Left lobe of liver (tissue), 2 donors: Measurements from ENCODE around the gene CCNL2. TPM values are rescaled to one million over a fixed set of nuclear protein-coding genes. Genes with fewer than 3 reads are reported as not detected.
A peak's percentile ranks its signal among the peaks of the same experiment; 100 is the strongest.

Experiments
- ATAC-seq: fragments of 200-7000 bp; cut with Tn5 transposase; one replicate; pipeline ENCODE4 v1.9.1; 2020; ENCODE audit warnings: mild to moderate bottlenecking, moderate library complexity
- DNase-seq: peaks from one replicate; pipeline ENCODE4 v3.0.0-alpha.2; 2020; ENCODE audit warnings: low spot score
- total RNA-seq: library from RNA; stranded (reverse); gene quantifications from one replicate; pipeline ENCODE4 v1.2.1, GENCODE V29; 2021
- donor health status: DM: no; HTN: no; CAD: no; lungs with moderate emphysema.
- donor health status: DM: no; HTN: yes; CAD: no.

The CCNL2 gene
- total RNA-seq, 1 donor from 2014 or later = 127 TPM

DNA sequence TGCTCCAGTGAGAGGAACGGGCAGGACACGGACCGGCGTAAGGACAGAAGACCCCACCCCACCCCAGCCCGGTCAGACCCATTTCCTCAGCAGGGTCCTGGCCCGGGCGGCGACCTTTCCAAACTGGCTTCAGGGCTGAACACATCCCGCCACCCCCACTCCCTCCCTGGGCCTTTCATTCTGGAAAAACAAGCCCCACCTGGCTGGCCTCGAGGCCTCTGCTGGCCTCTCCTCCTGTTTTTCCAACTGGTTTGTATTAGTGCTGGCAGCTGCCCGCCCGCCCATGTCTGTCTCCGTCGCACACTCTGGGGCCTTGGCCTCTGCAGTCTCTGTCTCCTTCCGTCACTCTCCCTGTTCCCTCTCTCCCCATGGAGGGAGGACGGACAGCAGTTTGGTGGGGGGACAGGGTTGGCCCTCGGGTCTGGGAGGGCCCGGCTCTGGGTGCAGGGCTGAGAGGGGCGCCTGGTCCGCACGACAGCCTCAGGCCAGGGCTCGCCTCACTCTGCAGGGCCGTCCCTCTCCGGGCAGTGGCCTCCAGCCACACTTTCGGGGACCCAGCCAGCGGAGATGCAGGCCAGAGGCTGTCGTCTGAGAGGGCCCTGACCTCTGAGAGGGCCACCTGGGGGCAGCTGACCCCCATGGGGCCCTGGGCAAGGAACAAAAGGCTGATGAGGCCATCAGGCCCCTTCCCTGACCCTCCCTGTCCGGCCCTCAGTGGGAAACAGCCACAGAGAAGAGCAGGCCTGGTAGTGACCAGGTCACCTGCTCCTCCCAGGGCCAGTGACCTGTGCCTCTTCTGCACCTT lies 39.3 kb downstream of the CCNL2 start:
- DNase-seq (peak; percentile 40), ATAC-seq (peak; percentile 6)

DNA sequence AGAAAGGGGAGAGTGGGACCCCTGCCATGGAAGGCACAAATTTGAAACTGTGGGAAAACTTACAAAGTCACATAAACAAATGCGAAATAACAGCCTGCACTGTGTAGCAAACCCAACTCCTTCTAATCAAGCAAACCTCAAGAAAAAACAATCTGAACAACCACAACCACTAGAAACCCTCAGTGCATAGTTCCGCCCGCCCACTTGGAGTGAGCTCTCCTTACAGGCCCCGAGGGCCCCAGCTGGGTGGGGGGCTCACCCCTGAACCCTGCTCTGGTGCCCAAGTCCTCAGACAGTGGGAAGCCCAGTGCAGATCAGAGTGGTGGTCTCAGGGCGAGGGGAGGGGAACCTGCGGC lies 39.8 kb downstream of the CCNL2 start:
- no peak for DNase-seq
- ATAC-seq = no peak

DNA sequence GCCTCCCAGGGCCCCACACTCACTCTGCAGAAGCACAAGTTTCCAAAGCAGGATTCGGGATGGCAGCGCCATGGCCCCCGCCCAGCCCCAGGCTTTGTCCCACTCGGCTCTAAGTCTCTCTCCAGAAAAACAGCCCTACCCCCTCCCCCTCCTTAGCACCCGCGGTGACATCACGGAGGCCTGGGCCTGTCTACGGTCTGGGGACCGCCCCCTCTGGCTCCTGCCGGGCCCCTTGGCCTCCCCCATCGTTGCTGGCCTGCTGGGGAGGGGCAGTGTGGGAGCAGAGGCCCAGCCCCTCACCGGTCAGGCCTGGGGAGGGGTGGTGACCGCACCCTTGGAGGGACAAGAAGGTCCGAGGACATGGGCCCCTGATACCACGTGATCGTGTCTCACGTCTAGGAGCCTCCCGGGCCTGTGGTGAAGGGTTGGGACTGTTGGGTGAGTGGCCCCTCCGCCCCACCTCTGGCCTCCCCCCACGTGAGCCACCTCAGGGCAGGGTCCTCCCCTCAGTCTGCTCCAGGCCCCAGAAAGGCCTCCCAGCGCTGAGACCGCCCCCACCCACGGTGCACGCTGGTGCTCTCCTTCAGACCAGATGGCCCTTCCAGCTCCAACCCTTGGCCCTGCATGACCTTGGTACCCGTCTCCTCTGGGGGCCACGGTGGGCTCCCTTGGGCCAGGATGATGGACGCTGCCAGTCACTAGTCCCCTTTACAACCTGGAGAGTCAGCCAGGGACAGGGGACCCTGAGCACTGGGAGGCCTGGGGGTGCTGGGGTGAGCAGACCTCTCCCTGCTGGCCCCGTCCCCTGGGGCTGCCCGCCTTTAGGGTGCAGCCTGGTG lies 40.5 kb downstream of the CCNL2 start, which contains the start of gene MXRA8:
Gene MXRA8 (minus strand): TSS at position 123 of the 839 bp plus-strand sequence. CDS start 51 bp downstream, at position 72.
- ATAC-seq = peak; percentile 11
- DNase-seq = peak; percentile 45

DNA sequence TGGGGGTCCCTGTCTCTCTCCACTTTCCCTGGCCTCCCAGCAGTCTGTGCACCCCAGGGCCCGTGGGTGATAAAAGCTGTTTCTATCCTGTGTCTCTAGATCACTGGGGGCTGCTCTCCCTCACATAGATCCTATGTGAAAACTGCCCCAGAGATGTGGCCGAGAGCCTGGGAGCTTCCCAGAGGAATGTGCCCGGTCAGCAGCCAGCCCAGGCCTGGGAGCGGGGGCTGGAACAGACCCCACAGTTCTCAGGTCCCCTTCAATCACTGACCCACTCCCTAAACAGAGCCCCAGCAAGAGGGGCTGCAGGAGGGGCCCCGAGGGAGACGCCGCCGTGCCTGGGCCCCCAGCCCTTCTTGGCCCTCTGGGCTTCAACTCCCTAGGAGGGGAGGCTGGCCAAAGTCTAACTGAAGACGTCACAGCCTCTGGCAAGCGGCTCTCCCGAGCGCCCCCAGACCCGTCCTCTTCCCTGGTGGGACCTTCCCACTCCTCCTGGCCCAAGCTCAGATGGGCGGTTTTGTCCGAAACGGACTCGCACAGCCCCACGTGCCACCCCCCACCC lies 41.2 kb downstream of the CCNL2 start:
- no peak for ATAC-seq
- DNase-seq = peak; percentile 35

DNA sequence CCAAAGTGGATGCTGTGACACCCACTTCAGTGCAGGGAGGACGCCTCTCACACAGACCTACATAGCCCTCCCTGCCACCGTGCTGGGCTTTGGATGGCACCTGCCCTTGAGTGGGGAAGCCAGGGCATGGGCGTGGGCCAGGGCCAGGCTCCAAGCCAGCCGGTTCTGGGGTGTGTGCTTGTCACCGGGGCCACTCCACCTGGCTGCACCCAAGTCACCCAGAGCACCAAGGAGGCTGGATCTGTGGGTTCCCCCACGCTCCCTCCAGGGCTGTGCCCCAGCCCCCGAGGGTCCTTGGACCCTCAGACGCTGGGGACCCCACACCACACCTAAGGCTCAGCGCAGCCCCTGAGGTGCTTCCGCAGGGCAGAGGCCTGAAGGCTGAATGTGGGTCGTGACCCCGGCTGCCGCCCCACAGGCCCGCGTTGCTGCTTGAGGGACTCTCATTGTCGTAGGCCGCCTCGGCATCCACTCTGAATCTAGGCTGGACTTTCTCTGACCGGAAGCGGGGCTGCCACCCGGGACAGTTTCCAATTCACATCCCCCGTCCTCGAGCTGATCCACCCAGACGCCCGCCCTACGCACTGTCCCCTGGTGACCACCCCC lies 42.2 kb downstream of the CCNL2 start:
- DNase-seq = peak; percentile 45
- ATAC-seq = no peak

DNA sequence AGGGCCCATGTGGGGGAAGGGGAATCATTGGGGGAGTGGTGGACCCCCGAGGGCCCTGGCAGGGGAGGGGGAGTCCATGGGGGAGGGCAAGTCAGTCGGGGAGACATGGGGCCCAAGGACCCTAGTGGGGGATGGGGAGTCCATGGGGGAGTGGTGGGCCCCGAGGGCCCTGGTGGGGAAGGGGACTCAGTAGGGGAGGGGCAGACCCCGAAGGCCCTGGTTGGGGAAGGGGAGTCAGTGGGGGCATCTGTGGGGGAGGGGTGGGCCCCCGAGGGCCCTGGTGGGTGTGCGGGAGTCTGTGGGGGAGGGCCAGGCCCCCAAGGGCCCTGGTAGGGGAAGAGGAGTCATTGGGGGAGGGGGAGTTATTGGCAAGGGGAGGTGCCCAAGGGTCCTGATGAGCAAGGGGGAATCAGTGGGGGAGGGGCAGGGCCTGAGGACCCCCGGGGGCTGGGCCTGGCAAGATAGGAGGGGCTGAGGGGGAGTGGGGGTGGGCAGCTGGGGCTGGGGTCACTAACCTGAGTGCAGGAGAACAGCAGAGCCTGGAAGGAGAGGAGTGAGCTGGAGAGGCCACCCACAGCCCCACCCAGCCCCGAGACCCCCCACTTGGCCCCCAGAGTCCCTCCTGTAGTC lies 42.9 kb downstream of the CCNL2 start:
- DNase-seq (peak; percentile 40), ATAC-seq (no peak)

DNA sequence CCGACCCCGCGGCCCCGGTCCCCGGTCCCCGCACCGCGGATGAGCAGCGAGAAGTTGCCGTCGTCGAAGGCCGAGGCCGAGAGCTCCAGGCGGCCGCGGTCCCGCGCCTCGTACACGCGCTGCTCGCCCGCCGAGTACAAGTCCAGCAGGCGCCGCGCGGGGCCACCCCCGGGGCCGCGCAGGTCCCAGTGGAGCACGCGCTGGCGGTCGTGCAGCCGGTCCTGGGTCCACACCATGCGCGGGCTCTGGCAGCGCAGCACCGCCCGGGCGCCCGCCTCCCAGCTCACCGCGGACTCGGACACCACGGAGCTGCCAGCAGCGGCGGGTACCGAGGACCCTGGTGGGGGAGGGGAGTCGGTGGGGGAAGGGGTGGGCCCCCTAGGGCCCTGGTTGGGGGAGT lies 43.7 kb downstream of the CCNL2 start:
- peak; percentile 44 for ATAC-seq
- DNase-seq = peak; percentile 50

DNA sequence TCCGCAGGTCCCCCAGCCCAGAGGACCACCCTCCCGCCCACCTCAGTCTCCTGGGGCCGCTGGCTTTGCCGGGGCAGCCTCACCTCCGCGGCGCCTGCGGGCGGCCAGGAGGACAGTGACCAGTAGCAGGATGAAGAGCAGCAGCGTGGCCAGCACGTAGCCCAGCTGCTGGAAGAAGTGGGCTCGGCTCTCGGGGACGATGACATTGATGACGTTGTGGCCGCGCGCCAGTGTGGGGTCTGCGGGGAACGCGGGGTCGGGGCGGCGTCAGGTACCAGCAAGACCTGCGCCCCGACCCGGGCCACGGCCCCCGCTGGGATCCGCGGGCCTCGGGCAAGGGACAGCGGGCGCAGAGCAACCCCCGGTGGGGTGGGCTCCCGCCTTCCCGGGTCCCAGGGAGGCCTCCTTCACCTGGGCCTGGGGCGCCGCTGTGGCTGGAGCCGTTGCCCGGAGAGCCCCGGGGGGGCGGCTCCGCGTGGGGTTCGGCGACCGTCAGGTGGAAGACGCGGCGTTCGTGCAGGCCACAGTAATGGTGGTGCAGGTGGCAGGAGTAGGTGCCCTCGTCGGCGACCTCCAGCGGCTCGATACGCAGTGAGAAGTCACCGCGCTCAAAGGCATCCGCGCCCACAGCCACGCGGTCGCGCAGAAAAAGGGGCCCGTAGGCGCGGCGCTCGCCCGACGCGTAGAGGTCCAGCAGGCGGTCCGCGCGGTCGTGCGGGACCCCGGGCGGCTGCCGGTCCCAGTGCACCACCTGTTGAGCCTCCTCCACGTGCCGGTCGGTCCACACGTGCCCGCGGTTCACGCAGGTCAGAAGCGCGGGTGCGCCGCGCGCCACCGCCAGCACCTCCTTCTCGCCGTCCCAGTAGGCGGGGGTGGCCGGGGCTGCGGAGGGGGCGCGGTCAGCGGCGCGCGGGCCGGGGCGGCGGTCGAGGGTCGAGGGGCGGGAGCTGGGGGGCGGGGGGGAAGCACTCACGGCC lies 44.6 kb downstream of the CCNL2 start:
- ATAC-seq (peak; percentile 2), DNase-seq (peak; percentile 46)

DNA sequence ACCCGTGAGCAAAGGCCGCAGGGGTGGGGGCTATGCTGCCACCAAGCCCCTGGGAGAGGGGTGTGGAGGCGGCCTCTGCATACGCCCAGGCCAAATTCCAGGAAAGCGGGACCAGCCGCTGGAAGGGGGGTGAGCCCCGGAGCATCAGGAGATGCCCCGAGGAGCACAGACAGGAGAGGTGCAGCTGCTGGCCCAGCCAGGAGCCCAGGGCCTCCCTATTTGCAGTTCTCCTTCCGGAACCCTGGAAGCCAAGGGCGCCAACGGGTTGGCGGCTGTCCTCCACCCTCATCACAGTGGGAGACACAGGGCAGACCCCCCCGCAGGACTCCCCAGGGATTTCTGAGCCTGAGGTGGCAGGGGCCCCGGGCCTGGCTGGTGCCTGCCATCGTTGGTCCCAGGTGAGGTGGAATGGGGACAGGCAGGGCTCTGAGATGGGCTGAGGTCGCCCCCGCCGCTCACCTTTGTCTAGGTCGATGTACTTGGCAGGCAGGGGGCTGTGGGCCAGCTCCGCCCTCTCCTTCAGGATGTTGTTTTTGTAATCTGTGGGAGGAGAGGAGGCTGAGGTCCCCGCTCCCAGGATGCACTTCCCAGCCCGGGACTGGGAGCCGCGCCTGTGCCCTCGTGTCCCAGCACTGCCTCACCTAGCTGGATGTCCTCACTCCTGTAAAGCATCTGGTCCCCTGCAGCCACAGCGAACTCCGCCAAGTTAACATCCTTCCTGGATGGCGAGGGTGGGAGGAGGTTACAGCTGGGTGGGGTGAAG lies 45.6 kb downstream of the CCNL2 start:
- peak; percentile 45 for DNase-seq
- no peak for ATAC-seq

DNA sequence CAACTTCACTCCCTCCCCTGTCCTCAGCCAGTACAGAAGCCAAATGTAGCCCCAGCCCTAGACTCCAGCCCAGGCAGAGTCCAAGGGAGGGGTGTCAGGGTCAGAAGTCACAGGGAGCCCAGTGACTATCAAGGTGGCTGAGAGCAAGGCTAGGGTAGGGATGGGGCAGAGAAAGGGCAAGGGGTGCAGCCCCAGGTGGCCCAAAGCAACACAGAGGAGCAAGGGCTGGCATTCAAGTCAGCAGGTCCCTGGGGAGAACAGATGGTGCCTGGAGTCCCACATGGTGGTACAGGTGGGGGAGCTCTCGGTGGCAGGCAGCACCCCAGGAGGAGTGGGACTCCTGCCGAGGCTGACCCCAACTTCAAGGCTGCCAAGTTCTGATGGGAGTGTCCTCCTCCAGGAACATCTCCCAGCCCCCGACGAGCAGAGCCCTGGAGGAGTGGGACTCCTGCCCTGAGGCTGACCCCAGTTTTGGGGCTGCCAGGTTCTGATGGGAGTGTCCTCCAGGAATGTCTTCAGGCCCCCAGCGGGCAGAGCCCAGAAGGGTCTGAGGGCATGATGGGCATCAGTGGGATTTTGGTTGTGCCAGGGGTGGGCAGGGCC lies 46.2 kb downstream of the CCNL2 start:
- ATAC-seq (no peak), DNase-seq (peak; percentile 45)

DNA sequence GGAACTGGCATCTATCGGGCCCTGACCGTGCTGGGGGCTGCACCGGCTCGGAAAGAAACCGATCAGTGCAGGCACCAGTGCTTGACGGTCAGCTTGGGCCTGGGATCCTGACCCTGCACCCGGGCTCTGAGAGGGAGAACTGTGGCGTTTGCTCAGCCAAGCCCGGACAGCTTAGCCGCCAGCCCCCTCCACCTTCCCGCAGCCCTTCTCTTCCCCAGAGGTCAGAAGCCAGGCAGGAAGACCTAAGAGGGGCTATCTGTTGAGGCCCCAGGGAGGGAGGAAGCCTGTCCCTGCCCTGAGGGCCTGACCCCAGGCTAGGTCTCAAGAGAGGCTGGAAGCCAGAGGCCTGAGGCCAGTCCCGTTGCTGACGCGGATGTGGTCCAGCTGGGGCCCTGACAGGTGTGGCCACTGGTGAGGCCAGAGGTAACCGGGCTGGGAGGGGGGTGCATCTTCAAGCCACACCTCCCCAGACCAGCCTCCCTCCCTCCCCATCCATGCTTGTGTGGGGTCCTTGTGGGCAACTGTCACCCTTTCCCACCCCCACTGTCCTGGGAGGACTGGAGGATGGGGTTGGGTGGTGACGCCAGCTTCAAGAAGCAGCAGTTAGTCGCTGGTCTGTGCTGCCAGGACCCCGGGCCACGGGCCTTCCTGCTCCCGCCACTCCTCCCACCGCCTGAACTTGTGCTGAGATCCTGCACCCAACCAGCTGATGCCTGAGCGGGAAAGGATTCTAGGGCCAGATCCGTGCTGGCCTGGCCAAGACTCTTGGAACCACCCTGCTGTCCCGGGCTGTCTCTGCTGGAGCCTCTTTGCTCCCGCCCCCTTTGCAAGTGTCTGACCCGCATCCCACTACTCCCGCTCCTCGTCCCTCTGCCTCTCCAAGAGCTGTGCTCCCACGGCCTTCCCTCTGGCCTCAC lies 47.4 kb downstream of the CCNL2 start:
- DNase-seq (peak; percentile 49), ATAC-seq (no peak)

DNA sequence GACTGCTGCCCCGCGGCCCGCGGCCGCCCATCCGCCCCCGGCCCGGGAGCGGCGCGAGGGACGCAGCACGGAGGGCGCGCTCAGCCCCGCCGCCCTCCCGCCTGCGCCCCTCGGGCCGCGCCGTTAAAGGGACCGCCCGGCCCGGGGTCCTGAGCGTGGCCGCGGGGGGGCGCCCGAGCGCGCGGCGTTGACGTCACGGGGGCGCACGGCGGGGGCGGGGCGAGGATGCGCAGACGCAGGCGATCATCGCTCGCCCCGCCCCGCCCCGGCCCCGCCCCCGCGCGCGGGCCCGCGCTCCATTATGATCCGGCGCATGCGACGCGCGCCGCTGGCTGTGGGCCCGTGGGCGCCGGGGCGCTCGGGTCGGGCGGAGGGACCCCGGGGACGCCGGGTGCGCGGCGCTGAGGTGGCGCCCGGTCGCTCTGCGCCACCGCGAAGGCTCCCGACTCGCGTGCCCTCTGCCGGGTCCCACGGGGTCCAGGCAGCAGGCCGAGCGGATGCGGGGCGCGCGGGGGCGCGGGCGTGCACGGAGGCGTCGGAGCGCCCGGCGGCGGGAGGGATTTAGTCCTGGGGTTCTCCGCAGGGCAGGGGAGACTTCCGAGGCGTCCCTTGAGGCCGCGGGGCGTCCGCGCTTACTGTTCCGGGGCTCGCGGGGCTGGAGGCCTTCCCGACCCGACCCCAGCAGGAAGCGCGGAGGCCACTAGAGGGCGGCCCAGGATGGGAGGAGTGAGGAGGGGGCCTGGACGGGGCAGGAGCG lies 49.7 kb downstream of the CCNL2 start, which contains the start of gene DVL1:
Gene DVL1 (minus strand): TSS at position 163 of the 757 bp plus-strand sequence. CDS start 353 bp downstream, outside the sequence.
- peak; percentile 70 for DNase-seq

DNA sequence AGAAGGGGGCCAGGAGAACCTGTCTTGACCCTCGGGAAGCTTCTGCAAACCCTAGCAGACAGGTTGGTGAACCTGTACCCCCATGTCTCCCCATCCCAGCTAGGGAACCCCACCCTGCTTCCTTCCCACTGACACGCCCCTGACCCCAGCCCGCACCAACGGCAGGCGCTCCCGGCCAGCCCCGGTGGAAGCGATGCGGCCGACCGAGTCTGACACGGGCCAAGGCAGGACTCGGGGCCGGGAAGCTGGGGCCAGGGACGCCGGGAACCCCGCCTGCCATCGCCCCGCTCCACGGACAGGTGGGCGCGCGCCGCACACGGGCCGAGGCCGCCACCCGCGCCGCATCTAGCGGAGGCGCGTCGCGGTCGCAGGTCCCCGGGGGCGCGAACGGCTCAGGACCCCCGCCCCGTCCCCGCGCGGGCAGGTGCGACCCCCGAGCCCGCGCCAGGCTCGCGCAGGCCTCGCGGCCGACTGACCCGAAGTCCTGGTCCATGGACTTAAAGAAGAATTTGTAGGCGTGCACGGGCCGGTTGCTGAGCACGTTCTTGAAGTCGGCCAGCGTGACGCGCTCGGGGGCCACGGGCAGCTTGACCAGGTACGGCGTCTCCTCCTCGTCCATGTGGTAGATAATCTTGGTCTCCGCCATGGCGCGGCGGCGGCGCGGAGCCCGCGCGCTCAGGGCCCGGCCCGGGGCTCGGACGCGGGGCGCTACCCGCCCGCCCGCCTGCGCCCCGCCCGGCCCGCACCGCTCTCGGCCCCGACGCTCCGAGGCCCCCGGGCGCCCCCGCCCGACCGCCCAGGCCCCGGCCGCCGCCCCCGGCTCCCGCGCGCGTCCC lies 50.5 kb downstream of the CCNL2 start:
- DNase-seq (peak; percentile 62), ATAC-seq (peak; percentile 1)

More for the DNA sequence above, 49.7 kb downstream of the CCNL2 start, which contains the start of gene DVL1:
- ATAC-seq = peak; percentile 51

DNA sequence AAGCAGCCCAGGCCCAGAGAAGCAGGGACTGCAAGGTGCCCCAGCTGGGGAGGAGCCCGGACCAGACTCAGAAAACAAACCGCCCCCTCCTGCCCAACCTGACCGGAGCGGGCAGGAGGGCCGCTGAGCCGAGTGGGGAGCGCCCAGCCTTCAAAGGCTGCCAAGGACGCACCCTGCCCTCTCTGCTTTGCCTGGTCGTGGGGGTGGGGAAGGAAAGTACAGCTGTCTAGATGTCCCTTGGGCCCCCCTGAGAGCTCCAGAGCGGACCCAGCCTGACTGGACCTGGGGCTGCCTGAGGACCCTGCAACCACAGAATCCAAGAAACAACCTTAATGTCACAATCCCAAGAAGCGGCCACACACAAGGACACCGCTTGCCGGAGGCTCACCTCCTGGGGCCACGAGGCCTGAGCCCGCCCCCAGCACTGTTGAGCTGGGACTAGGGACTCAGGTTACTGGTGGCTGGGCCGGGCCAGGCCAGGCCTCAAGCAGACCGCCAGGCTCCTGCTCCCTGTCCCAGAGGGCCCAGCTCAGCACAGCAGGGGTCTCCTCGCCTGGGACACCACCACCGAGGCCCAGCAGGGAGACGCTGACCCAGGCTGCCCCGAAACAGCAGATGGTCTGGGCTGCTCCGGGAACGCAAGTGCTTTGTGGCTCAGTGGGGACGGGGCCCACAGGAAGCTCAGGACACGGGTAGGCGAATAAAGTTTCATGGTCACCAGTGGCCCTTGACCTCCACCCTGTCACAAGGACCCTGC lies 51.3 kb downstream of the CCNL2 start:
- DNase-seq (peak; percentile 83), ATAC-seq (peak; percentile 58)
